Astrocyte of the hippocampus (primary cell): Measurements from ENCODE around the gene CCR9.

Source experiments
- DNase-seq: peaks from one replicate; pipeline ENCODE4 v3.0.0; 2011; ENCODE audit warnings: low read depth, low spot score

The CCR9 gene

DNA sequence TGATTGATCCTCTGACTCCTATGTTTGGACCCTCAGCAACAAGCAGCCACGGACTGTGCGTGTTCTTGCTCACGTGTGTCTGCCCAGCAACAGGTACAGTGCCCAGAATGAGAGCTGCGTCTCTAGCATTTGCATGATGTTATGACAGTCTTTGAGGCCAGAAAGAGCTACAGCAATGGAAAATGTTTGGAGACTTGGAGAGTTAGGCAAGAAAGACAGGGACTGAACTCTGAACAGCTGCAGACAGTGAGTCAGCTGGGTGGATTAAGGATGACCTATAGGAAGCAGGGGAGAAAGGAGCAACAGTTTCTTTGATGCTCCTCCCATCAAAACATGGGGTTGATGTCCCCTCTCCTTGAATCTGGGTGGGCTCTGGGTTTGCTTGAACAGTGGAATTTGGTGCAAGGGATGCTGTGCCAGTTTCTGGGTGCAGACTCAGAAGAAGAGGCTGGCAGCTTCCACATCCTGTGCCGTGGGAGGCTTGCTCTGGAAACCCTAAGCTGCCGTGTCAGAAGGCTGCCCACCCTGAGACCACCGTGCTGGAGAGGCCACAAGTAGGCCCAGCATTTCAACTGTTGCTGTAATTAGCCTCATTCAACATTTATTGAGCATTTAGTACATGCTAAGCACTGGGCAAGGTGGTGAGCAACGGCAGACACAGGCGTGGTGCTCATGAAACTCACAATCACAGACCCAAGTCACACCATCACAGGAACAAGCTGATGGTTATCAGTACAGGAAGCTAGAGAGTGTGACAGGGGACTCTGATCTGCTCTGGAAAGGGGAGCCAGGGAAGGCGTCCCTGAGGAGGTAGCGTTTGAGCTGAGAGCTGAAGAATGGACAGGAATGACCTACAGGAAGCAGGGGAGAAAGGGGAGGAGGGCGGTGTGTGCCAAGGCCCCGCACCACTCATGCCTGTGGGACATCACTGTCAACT, 21.7 kb downstream of the CCR9 start:
- DNase-seq, result no peak

DNA sequence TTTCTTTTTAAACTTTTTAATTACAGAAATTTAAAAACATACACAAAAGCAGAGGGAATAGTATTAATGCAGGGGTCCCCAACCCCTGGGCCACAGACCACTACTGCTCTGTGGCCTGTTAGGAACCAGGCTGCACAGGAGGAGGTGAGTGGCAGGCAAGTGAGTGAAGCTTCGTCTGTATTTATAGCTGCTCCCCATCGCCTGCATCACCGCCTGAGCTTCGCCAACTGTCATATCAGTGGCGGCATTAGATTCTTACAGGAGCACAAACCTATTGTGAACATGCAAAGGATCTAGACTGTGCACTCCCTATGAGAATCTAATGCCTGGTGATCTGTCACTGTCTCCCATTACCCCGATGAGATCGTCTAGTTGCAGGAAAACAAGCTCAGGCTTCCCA, 22.4 kb downstream of the CCR9 start:
- DNase-seq, result no peak

DNA sequence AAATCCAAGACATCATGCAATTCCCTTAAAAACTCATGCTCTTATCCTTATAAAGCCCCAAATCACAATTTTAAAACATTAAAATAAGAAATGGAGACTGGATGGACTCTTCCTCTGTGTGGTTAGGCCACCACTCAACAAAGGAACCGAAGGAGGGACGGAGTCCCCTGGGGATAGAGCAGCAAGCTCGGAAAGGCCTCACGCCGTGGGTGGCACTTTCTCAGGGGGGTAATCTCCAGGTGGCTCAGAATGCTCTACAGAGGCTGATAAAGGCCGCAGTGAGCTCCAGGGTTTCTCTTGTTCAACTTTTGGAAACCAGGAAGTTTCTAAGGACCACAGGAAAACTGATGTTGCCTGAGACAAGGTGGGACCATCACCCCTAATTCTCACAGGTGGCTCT, 23.2 kb downstream of the CCR9 start:
- no peak for DNase-seq

DNA sequence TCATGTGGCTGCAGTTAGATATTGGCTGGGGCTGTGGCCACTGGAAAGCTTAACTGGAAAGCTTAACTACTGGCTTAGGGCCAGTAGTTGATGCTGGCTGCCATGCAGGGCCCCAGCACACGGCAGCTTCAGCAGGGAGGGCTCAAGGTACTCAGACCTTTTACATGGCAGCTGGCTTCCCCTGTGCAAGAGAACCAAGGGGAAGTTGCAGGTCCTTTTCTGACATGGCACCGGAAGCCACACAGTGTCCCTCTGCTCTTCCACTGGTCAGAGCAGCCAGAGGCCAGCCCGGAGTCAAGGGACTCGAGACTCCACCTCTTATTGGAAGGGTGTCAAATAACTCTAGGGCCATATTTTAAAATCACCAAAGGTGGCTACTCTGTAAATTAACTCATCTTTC, 24.5 kb downstream of the CCR9 start:
- DNase-seq, result peak; percentile 25

DNA sequence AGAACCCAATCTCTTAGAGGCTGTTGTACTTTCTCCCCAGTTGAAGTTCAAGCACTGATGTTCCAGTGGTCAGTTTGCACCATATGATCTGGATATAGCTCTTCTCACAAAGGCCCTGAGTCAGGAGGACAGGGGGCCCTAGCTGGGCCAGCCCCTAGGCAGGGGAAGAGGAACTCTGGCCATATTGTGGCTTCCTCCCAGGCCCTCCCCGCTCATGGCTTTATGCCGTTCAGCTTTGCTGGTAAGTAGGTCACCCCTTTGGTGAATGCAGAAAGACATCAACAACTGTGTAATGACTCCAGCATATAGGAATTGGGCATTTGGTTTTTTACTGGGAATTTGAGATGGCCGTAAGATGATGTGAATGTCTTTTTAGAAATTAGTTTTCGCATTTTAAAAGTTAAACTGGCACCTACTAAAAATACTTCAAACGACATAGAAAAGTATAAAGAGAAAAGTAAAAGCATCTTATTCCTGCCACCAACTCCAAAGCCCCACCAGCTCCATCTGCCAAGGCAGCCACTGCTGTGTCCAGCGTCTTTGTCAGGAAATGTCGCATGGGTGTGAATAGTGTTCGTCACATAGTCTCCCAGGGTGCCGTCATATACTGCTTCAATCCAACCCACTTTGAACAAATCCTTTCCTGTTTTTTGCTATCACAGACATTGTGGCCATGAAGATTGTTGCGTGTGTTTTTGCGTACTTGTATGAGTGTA, 25.3 kb downstream of the CCR9 start:
- no peak for DNase-seq

DNA sequence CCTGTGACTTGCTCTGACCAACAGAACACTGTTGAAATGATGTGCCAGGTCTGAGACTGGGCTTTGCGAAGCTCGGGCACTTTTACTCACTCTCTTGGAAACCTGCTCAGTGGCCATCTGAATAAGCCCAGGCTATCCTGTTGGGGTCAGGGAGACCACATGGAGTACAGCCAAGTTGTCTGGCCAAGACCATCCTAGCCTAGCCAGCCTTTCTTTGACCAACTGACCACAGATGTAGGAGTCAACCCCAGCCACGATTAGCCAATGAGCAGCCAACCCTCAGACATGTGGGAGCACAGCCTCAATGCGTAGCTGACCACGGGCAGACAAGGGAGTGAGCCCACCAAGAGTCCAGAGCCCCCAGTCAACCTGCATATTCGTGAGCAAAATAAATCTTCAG, 26.1 kb downstream of the CCR9 start:
- no peak for DNase-seq

DNA sequence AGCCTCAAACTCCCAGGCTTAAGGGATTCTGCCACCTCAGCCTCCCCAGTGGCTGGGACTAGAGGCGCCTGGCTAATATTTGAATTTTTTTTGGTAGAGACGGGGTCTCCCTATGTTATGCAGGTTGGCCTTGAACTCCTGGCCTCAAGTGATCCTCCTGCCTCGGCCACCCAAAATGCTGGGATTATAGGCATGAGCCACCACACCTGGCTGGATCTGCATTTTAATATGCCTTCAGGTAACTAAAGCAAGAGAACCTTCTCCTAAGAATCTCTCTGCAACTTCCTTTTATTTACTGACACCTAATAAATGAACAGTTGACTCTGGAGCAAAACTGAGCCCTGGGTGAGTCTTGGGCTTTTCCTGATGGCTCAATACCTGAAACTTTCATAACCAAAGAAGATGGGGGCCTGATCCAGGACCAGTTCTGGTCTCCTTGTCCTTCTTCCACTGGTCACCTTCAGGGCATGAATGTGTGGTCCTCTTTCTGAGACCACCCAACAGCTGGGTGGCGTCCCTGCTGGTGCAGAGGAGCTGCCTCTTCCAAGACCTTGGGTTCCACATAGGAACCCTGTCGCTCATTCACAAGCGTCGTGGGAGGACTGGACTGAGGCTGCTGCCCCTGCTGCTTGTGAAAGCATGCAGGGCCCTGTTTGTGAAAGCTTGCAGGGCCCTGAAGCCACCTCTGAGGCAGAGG, 28.2 kb downstream of the CCR9 start:
- DNase-seq, result no peak

DNA sequence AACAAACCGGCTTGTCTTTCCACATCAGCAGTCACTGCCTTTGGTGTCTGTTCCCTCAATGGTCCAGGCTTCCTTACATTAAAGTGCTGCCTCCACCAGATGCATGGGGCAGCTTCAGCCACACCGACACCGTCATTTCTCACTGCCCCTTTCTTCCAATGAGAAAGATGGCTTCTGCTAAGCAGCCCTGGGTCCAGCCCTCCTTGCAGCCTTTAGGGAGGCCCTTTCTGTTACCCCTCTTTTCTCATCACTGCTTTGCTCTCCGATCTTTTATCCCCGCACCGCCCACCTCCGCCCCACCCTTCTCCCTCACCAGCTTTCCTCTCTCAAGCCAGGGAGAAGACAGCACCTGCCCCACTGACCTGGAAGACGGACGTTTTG, 28.7 kb downstream of the CCR9 start:
- no peak for DNase-seq

DNA sequence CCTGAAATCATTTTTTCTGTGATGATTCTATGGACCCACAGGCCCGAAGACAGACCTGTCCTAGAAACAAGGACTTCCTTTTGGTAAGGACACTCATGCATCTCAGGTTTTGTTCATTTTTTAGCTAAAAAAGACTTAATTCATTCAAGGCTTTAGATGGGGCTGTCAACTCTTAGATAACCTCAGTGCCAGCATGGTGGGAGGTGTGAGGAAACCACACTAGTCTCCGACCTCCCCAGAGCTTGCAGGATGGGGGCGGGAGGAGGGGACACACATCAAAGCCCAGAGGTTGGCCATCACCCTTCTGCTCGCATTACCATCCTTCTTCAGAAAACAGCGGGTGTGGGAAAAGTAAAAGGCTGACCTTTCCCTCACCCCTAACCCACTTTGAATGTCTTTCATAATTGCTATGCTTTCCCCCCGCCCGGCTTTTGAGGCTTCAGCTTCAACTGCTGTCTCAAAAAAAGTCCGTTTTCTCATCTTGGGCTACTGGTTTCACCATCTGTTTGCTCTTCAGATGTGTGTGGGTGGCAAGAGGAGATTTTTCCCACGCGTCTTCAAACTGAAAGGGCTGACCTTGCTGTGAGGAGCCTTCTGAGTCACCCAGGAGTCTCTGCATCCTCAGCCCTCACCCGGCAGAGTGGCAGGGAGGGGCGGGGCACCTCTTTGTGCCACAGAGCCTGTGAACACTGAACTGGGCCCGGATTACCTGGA, 29.3 kb downstream of the CCR9 start:
- DNase-seq, result peak; percentile 66

DNA sequence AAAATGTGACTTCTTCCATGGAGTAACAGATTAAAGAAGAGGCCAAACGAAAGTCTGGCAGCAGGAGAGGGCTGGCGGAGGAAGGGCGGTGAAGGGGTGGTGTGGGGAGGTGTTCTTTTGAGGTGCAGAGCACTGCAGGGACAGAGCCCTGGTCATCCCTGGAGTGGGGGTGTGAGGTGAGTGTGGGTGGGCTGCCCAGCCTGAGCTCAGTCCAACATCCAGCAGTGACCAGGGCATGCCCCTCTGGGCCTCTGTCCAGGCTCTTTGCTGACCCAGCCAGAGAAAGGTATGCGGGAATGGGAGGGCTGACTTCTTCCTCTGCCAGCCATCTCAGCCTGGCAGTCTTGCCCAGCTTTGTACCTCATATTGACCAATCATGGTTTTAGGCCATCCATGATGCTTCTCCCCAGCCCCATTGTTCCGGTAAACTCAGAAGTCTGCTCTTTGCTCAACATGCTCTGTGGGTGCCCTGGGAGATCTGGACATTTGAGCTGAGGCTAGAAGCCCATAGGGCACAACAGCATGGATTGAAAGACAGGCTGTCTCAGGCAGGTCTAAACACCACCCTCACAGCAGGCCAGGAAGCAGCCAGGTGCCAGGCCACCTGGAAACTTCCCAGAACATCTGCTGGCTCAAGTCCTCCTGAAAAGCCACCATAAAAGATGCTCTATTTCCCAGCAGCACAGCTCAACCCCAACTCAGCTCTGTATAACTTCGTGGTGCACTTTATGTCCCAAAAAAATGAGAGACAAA, 31.0 kb downstream of the CCR9 start:
- no peak for DNase-seq

DNA sequence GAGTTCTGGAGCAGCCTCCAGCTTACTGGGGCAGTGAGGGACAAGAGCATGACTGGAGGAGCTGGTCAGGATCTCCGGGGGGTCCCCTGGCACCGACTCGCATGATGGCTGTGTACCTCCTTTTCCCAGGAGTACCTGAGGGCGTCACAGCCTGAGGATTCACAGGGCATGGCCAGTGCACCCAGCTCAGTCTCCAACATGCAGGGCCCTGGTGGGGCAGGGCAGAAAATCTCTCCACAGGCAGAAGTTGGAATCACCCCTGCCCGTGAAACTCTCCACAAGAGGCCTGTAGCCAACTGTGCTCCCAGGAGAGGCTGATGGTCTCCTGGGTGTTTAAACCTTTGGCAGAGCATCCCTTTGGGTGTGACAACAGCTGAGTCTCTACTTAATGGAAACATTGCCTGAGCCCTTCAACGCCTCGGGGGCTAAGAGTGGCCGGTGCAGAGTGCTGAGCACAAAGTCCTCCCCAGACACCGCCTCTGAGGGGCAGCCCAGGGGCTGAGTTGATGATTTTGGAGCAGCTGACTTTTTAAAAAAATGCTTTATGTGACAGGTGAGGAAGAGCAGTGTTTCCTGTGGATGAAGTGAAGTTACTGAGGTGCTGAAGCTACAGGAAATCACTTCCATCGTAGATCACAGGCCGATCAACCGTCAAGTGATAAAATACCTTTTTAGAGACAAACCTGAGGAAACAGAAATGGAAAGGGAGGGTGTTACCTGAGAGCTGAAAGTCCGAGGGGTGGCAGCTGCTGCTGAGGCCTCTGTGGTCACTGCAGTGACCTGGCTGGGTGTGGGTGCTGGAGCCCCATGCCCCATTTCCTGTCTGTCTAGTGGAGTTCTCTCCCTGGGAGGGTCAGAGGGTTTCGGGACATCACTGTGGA, 35.1 kb downstream of the CCR9 start:
- no peak for DNase-seq

DNA sequence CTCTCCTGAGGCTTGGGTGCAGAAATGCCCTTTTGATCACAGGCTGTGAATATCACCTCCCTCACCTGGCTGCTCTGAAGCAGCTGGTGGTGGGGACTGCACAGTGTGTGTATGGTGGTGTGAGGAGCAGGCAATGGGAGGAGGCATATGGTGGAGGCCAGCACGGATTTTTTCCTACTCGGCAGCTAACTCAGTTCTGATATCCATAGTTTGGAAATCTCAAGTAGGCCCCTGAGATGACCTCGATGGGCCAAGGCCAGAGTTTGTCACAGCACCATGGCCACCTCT, 35.6 kb downstream of the CCR9 start:
- no peak for DNase-seq

DNA sequence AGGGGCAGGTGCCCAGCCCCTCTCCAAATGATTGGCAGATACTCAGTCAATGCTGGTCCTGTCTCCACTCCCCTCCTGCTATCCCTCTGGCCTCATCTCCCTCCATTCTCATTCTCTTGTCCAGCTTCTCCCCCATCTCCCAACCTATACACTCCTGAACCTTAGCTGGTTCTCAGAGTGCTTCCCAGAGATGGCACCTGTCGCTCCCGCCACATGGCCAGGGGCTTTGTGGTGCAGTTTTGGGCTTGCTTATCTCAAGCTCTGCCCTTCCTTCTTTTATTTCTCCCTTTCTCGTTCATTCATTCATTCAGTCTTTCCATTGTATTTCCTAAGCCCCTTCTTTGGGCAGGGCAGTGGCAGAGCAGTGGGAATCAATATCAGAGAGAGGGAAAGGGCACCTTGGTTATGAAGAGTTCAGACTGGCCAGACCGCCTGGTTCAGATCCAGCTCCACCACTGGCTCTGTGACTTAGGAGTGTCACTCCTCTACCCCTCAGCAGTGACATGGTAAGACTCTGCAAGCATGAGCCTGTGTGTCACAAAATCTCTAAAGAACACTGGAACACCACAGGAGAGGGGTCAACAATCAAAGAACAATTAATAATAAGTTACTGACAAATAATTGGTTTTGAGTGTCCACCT, 36.7 kb downstream of the CCR9 start:
- DNase-seq, result no peak

DNA sequence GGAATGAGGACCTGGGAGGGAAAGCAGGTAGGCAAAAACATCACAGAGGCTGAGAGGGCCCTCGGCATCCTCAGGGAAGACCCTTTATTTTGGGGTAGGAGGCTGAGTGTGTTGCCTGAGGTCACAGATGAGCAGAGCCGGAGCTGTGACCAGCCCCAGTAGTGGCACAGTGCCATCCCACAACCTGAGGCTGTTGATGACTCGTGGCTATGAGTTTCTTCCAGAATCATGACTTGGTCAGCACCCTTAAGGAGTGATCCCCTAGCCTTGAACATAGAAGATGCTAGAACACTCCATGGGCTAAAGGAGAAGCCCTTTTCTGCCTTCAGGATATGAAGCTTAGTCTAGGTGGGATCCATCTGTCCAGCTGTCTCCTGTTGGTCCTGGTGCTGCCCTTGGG, 37.4 kb downstream of the CCR9 start:
- DNase-seq, result peak; percentile 38

DNA sequence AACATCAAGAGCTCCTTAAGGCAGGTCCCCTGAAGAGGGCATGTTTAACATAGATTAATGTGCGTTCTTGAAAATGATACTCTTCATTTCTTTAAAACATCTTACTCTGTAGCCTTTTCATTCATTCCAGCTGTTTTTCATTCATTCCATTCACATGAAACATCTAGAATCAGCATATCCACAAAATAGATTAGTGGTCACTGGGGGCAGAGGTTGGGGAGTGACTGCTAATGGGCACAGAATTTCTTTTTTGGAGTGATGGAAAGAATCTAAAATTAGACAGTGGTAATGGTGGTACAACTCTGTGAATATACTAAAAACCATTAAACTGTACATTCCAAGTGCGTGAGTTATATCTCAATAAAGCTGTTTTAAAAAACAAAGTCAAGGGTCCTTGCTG, 41.5 kb downstream of the CCR9 start:
- peak; percentile 35 for DNase-seq

DNA sequence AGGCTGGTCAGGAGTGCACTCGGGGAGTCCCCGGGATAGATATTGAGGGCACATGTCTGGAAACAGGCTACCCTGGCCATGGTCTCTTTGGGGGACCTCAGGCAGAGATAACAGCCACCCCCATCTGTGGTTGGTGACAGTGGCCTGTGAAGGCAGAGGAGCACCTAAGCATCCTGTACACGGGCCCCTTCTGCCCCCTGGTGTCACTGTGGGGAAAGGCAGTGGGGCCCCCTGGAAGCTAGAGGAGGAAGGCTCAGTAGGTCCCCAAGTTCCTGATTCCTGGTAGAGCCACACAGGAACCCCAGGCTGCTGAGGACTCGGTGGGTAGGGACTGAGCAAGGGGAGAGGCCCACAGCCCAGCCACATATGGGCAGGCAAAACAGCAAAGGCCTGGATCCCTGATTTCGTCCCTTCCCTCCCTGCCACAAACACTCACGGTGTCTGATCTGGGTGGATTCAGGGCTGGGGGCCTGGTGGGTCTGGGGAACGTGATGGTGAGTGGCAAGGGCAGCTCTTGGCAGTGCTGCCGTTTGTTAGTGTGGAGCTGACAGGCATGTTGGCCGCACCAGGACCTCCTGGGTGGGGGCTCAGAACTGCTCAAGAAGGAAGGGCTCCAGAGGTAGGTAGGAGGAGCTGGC, 42.8 kb downstream of the CCR9 start:
- DNase-seq, result peak; percentile 61

DNA sequence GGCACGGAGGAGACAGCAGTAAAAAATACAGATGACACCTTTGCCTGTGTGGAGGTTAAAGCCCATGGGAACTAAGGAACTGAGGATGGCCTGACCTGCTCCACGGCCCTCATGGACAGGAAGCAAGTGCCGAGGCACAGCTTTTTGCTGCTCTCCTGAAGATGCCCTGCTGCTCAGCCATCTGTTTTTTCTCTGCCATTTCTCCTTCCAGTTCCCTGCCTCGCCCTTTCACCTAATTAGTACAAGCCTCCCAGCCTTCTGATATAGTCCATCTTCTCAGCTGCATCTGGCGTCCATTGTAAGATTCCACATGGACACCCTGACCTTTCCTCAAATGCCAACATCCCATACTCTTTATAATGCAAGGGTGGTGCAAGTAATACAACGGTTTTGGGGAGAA, 45.2 kb downstream of the CCR9 start:
- no peak for DNase-seq

DNA sequence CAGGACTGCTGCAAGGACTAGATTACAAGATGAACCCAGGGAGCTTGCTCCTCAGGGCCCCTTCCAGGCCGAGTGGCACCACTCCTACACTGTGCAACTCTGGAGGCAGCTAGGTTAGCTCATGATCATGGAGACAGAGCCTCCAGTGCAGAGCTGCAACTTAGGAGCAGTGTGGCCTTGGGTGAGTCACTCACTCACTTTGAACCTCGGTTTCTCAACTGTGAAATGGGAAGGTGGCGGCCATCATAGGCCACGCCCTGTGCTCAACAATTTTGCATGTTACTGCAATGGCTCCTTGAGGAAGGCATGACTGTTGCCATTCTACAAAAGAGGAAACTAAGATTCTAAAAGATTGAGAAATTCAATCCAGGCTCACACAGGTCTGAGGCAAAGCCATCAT, 45.8 kb downstream of the CCR9 start:
- no peak for DNase-seq

DNA sequence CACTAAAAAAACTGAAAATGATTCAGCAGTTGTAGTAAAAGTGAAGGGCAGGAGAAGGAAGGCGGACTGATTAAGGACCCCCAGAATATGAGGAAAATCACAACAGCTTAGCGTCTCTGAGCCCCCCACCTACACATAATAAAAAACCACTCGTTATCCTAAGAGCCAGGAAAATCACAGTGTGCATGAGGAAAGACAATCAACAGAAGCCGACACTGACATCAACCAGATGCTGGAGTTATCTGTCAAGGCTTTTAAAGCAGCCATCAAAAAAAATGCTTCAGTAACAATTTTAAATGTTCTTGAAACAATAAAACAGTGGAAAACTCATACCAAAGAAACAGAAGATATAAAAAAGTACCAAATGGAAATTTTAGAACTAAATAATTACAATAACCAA, 47.2 kb downstream of the CCR9 start:
- DNase-seq, result no peak
